ENCODE data around the gene ANO9.

- TF ChIP-seq SP1 (IDR thresholded peaks at IDR 0.05) (no peak), HNF4G (IDR thresholded peaks at IDR 0.05) (no peak), ZBTB33 (IDR thresholded peaks at IDR 0.05) (no peak)
Observed at GRCh38 chr11:422249-422656, 19.6 kb downstream of the ANO9 start.

All from liver (tissue), 2 donors.